DMS 273 (cell line): ENCODE data around the gene PRR19.
"Not testable (repeated sequence)": the region's sequence is repeated elsewhere in the genome, so short reads cannot be mapped to it uniquely, and the experiment has no call there.

ENCODE experiments used
- DNase-seq: peaks from one replicate; lab custom pipeline; 2025; ENCODE audit not compliant: unreplicated experiment; lab: John Stamatoyannopoulos, UW

The PRR19 gene, protein sequence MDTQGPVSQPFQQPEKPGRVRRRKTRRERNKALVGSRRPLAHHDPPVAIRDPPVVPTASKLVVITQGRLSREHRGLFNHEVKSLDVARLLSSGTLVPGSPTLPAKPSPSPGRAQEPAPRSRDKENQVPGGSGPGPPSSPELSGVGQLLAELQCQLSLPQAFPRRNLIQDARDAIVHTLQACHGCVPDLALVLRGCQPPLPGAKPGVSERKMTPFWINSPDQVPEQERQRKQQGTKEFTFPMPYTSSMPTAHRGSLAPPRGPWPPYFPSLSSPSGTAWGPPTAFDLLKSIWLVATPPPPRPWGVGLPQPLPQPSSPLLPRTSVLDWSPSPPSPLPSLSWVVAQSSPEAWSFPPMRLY

GRCh38 chr19:42301646-42302203 lies at the start of gene PRR19:
Gene PRR19 (plus strand): TSS chr19:42302132. CDS start chr19:42309585, 7,453 bp downstream.
- peak; percentile 65 for DNase-seq

- DNase-seq: peak; percentile 64
Measured at GRCh38 chr19:42252365-42253244, 49.3 kb upstream of the PRR19 start.

GRCh38 chr19:42253245-42254088 lies 48.5 kb upstream of the PRR19 start:
- peak; percentile 84 for DNase-seq

DNA sequence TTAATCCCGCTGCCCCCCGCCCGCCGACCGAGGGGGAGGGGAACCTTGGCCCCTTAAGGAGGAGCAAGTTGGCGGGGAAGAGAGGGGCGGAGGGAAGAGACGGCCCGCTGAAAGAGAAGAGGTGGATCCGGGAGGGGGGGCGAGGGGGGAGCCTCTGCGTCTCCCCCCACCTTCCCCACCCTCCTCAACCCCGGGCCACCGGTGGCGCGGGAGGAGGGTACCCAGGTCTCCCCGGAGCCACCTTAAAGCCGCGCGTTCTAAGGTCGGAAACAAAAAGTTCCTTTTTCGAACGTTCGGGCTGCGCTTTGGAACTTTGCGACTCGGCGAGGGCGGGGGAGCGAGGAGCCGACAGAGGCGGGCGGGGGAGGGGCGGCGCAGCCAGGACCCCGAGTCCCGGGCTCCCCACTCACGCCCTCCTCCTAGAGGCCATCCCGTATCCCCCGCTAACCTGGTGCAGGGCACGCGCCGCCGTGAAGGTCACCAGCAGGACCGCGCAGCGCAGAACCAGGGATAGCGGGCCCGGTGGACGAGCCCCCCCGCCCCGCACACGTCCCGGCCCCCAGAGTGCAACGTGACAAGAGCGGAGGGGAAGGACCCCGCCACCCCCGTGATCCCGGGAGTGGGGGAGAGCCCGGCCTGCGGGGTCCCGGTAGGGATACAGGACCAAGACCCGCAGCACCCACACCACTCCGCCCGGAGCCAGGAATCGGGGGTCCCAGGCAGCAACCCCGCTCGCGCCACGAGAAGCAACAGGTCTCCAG lies 47.7 kb upstream of the PRR19 start:
- peak; percentile 89 for DNase-seq

DNA sequence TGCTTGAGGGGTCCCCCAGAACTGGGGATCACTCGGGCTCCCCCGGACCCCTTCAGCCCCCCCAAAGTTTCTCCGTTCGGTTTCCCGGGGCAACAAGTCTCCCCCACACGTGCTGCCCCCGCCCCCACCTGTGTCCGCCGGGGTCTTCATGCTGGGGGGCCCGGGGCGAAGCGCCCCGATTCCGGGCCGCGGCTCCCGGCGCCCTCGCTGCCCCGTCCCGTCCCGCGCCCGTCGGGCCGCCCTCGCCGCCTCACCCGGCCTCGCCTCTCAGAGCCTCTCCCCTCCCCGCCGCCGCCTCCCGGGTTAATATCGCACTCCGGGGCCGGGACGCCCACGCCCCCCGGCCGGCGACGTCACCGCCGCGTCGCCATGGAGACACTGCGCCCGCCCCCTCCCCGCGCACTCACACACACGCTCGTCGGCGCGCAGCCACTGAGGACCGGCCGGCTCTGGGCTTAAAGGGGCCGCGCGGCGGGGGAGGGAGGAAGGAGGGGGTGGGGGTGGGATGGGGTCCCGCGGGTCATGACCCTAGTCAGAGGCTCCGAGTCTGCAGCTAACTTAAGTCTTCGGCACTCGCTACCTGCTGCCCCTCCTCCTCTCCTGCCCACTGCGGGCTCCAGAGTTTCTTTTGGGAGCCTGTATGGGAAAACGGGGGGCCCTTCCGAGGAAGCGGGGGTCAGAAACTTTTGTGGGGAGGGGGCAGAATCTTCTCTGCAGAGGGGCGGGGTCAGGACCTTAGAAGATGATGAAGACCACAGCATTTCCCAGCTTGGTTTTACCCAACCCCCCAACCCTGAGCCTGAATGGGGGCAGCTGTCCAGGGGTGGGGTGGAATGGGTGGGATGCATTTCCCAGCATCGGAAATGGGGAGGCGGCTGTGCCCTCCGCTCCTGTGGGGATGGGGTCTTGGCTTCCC lies 46.8 kb upstream of the PRR19 start, which contains the start of gene ERF:
Gene ERF (minus strand): TSS at position 279 of the 916 bp plus-strand sequence. CDS start 129 bp downstream, at position 150.
- DNase-seq: peak; percentile 96

GRCh38 chr19:42255766-42256745 lies 45.9 kb upstream of the PRR19 start:
- DNase-seq: peak; percentile 73

DNA sequence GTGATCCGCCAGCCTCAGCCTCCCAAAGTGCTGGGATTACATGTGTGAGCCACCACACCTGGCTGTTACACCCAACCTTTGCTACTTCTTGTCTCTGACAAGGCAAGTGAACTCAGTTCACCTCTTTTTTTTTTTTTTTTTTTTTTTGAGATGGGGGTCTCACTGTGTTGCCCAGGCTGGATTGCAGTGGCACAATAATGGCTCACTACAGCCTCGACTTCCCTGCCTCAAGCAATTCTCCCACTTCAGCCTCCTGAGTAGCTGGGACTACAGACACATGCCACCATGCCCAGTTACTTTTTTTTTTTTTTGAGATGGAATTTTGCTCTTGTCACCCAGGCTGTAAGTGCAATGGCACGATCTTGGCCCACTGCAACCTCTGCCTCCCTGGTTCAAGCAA lies 44.1 kb upstream of the PRR19 start:
- DNase-seq: not testable (repeated sequence)

GRCh38 chr19:42261763-42262162 lies 40.2 kb upstream of the PRR19 start:
- no peak for DNase-seq

DNA sequence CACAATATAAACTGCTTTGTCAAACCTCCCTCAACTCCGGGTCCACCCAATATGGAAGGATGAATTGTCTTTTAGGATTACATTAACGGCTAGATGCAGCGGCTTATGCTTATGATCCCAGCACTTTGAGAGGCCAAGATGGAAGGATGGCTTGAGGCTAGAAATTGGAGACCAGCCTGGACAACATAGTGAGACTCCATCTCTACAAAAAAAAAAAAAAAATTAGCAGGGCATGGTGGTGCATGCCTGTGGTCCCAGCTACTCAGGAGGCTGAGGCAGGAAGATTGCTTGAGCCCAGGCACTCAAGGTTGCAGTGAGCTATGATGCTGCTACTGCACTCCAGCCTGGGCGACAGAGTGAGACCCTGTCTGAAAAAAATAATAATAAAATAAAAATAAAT lies 35.8 kb upstream of the PRR19 start:
- DNase-seq: not testable (repeated sequence)

DNA sequence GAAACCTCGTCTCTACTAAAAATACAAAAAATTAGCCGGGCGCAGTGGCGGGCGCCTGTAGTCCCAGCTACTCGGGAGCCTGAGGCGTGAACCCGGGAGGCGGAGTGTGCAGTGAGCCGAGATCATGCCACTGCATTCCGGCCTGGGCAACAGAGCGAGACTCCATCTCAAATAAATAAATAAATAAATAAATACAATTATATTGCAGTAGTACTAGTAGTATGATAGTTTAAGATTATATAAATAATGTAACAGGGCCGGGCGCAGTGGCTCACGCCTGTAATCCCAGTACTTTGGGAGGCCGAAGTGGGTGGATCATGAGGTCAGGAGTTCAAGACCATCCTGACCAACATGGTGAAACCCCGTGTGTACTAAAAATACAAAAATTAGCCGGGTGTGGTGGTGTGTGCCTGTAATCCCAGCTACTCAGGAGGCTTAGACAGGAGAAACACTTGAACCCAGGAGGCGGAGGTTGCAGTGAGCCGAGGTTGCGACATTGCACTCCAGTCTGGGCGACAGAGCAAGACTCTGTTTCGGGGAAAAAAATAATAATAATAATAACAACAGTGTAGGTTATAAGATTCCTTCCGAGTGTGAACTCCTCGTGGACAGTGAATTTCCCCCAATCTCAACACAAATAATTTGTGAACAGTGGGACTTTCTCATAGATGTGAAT lies 34.9 kb upstream of the PRR19 start:
- DNase-seq: not testable (repeated sequence)

DNA sequence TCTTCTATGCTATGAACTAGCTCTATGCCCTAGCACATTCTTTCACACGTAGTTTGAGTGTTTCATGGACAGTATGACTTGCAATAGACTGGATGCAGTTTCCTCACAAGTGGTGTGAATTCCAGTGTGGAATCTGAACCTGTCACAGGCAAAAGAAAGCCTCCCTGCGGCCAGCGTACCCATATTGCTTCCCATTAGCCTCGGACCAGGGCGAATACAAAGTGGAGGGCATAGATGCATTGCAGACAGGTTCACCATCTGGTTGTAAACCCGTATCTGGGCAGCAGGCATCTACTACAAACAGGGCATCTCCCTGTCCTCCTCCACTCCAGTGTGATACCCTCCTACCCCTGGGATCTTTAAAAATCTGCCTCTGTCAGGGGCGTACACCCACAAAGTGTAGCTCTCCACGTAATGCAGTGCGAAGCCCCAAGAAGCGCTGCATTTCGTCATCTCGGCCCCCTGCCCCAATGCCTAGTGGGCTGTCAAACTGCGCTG lies 34.2 kb upstream of the PRR19 start:
- DNase-seq: peak; percentile 84

DNA sequence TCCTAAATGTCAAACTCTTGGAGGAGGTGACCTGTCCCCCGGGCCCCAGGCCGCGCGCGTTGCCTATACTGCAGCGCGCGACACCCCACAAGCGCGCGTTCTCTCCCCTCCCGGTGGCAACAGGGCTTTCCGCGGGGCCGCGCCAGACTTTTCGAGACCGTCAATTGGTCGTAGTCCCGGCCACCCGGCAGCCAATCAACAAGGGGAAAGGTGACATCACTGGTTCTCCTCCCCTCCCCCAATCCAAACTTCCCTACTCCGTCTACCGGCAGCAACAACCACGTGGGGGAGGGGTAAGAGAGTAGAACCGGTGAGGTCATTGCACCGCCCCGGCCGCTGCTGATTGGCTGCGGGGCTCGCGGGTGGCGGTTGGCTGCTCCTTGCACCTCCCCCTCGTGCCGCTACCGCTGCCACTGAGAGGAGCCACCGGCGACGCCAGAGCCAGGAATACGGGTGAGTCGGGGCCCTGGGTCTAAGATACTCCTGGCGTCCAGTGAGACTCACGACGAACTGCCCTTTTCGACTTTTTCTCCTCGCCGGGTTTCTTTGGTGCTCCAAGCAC lies 33.7 kb upstream of the PRR19 start:
- DNase-seq: peak; percentile 100

GRCh38 chr19:42268704-42269477 lies 33.0 kb upstream of the PRR19 start, which contains the start of gene CIC:
Gene CIC (plus strand): TSS chr19:42269252. CDS start chr19:42271784, 2,532 bp downstream.
- DNase-seq: peak; percentile 100

- no peak for DNase-seq
Measured at GRCh38 chr19:42269478-42270345, 32.2 kb upstream of the PRR19 start.
